Pancreas (tissue), 10 donors: Measurements from ENCODE around the gene RNF220. TPM values are rescaled to one million over a fixed set of nuclear protein-coding genes. Genes with fewer than 3 reads are reported as not detected.

Source experiments
- ATAC-seq, 4 donors: fragments of 200-7000 bp; cut with Tn5 transposase; one replicate each; pipeline versions ENCODE4 v1.8.0 to v1.9.1; 2020; ENCODE audit warnings: mild to moderate bottlenecking in 4 of 4, moderate library complexity in 4 of 4
- DNase-seq, 6 donors: peaks; one replicate each; pipeline ENCODE4 v3.0.0-alpha.2; 2020
- FAIRE-seq: peaks from 2 replicates; lab custom pipeline; 2012; peaks lifted over from hg19 to GRCh38; lab: Jason Lieb, UNC
- H3K27ac ChIP-seq, 4 donors: fragments of 200-600 bp; sonication (generic); 1 replicate in 3 of 4; 2 replicates in 1 of 4; pipeline versions ENCODE4 v1.5.0 to v1.8.0; 2020
- H3K27me3 ChIP-seq, 4 donors: fragments of 200-600 bp; one replicate each; pipeline ENCODE4 v1.8.0; 2021
- H3K36me3 ChIP-seq, 3 donors: fragments of 200-600 bp; sonication (generic) in 1 of 3; one replicate each; pipeline versions ENCODE4 v1.5.0 to v1.8.0; 2020 to 2021
- H3K4me1 ChIP-seq, 3 donors: fragments of 200-600 bp; one replicate each; pipeline ENCODE4 v1.8.0; 2021
- H3K4me3 ChIP-seq, 4 donors: fragments of 200-600 bp; sonication (generic) in 2 of 4; one replicate each; pipeline versions ENCODE4 v1.5.0 to v1.8.0; 2020 to 2021
- H3K9me3 ChIP-seq, 4 donors: fragments of 200-600 bp; one replicate each; pipeline ENCODE4 v1.8.0; 2021
- CTCF ChIP-seq, 4 donors: fragments of 200-600 bp; sonication (generic) in 3 of 4; IDR thresholded peaks; one replicate each; pipeline versions ENCODE4 v1.5.0 to v1.8.0; 2021; ENCODE audit warnings: antibody characterized with exemption in 4 of 4
- WGBS, 2 donors: extraction: QIAGEN DNeasy Blood & Tissue Kit; methylation state at CpG; one replicate each; pipeline ENCODE4 v1.1.7; 2013; 5-methylcytosine and 5-hydroxymethylcytosine counted together
- intact Hi-C, 3 donors: fragments of 100-400 bp; cut with DNase I; formaldehyde crosslinking; loops; one replicate each; pipeline versions ENCODE4 v1.11.1 to v1.14.2; 2022
- polyA plus RNA-seq, 2 donors: library from polyadenylated mRNA; stranded (reverse); fragments of 200-250 nt; gene quantifications; one replicate each; pipeline ENCODE4 v1.2.3, GENCODE V29; 2013
- total RNA-seq, 6 donors: library from RNA; stranded (reverse); fragmentation: NEBNext Ultra II Directional in 4 of 6; extraction: Animal tissue kit (Norgen Biotek cat#: 25700) in 4 of 6; gene quantifications; one replicate each; pipeline versions ENCODE4 v1.2.1 to v1.2.4, GENCODE V29; 2021 to 2023
- donor health status: healthy with polysubstance abuse.
- donor health status: DM: no; HTN: no; CAD: no; lungs with moderate emphysema.
- donor health status: DM: no; HTN: no; CAD: no.
- donor health status: control.
- donor health status: control.
- donor health status: Bipolar disorder and iron deficiency.
- donor health status: DM: yes; HTN: yes; CAD: no.
- donor health status: DM: no; HTN: no; CAD: no.
- donor health status: DM: no; HTN: no; CAD: no.
- donor health status: DM: yes; HTN: yes; CAD: no.

RNF220 gene
- total and polyA plus RNA-seq, 8 donors: 22.3 to 43.2 (median 33.0) TPM

DNA sequence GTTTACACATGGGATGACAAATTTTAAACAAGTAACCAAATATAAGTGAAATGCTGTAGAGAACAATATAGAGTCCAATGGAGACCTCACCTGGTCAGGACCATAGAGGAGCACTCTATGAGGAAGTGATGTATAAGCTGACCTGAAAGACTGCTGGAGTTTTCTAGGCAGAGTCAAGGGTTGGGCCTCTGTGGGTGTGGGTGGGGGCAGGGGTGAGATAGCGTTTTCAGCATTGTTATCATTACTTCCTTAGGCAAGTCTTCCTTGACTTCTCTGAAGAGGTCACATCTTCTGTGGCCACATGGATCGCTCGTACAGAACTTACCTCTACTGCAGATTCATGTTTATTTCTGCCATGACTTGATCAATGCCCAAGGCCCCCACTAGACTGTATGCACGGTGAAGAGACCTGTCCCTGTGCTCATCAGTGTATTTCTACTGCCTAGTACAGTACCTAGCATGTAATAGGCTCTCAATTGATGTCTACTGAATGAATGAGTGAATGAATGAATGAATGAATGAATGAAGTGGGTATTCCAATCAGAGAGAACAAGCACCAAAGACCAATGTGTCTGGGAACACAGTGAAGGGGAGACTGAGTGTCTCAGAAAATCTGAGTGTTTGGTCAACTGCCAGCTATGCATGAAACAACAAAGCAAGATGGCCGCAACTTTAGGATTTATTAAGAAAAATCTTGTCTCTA is 116.5 kb downstream of the RNF220 start:
- 79 to 84% methylated on average over 5 of the region's 5 CpGs for WGBS, 2 donors

DNA sequence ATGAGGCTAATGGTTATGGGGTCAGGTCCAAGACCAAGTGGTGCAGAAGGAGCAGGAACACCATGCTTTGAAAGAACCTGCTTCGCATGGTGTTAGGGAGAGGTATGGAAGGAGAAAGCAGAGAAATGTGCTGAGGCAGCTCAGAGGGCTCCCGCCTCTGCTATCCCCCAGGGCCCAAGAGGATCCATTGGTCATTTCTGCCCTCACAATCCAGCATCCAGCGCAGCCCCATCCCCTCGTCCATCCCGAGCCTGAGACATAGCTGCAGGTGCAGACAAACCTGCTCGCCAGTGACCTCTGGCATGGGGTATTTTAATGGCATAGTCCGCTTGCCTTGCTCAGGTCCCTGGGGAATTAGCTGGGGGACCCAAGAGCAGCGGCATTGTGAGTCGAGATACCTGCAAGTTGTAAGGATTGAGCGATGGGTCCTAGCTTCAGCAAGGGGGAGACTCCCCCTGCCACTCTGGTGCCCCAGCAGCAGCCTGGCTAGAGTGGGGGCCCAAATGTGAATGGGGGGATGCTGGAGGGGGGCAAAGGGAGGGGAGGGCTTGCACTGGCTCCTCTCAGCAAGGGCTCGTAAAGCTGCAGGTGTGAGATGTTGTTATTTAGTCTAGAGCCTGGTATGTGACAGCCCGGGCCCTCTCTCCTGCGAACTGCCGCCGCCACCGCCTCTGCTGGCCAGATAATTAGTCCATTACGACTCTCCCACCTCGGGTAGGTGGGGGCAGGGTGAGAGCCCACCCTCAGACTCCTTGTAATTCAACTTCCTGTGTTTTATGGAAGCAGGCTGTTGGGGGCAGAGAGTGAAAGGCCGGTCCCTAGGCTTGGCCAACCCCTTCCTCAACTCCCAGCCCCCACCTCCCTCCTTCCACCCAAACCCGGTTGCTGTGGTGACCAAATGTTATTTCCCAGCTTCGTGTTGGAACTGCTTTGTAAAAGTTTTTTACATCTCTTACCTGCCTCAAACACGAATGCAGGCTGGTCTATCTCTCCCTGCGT is 118.8 kb downstream of the RNF220 start:
- Histone ChIP-seq H3K4me3 (no peak overlapping the region), H3K27me3 (peaks cover 0 to 4% (median 0%) of the 10 kb centered on the region in 4 donors), H3K36me3 (no peaks in the 10 kb centered on the region), H3K27ac (no peak overlapping the region), H3K9me3 (no peaks in the 10 kb centered on the region), H3K4me1 (no peaks in the 10 kb centered on the region)
- FAIRE-seq (no peak), ATAC-seq (no peak), DNase-seq (no peak)
- no peak for TF ChIP-seq CTCF (IDR thresholded peaks at IDR 0.05)
- intact Hi-C loops: no loop called here
- 51 to 52% methylated on average over 22 to 23 of the region's 23 CpGs for WGBS, 2 donors

More for the DNA sequence above, 116.5 kb downstream of the RNF220 start:
- FAIRE-seq (no peak), DNase-seq (no peak), ATAC-seq (no peak)
- Histone ChIP-seq H3K27me3 (no peaks in the 10 kb centered on the region), H3K36me3 (no peaks in the 10 kb centered on the region), H3K27ac (no peak overlapping the region), H3K9me3 (no peaks in the 10 kb centered on the region), H3K4me3 (no peak overlapping the region), H3K4me1 (no peaks in the 10 kb centered on the region)
- no peak for TF ChIP-seq CTCF (IDR thresholded peaks at IDR 0.05)
- intact Hi-C loops: no loop called here

GRCh38 chr1:44524655-44525500 is 119.8 kb downstream of the RNF220 start:
- peaks cover 0 to 4% (median 0%) of the 10 kb centered on the region in 4 donors for H3K27me3 ChIP-seq
- H3K4me3 ChIP-seq: no peak overlapping the region
- intact Hi-C loops: no loop called here
- H3K36me3 ChIP-seq: no peaks in the 10 kb centered on the region
- 31 to 36% methylated on average over 20 of the region's 20 CpGs for WGBS, 2 donors
- DNase-seq (no peak), FAIRE-seq (no peak), ATAC-seq (no peak)
- no peak for TF ChIP-seq CTCF (IDR thresholded peaks at IDR 0.05)
- H3K27ac ChIP-seq: no peak overlapping the region
- no peaks in the 10 kb centered on the region for H3K4me1 ChIP-seq
- H3K9me3 ChIP-seq: no peaks in the 10 kb centered on the region

DNA sequence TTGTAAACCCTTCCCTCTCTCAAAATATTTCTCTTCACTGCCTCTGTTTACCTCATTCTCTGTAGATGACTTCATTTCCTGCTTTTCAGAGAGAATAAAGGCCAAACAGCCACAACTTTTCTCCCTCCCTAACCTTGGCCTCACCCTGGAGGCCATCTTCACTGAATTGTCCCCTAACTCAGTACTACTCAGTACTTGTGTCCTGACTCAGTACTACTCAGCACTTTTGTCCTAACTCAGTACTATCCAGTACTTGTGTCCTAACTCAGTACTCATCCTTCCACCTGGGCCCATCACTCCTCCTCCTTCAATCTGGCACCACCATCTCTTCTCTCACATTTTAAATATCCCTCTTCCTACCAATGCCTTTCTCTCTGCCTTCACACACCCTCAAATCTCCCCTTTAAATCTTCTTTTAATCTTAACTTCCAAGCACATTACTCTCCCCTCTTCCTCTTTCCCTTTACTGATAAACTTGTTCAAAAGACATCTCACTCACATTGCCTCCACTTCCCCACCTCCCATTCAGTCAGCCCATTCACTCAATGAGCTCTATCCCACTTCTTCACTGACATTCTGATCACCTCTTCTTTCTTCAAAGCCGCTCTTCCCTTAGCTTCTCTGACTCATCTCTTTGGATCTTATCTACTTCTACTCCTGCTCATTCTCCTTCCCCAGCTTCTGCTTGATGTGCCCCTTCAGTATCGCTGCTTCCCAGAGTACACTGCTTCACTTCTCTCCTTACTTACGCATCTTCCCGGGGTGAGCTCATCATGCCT is 121.4 kb downstream of the RNF220 start:
- intact Hi-C loops: no loop called here
- Histone ChIP-seq H3K36me3 (no peaks in the 10 kb centered on the region), H3K9me3 (no peaks in the 10 kb centered on the region), H3K4me1 (no peaks in the 10 kb centered on the region), H3K27ac (no peak overlapping the region), H3K4me3 (no peak overlapping the region), H3K27me3 (peaks cover 0 to 4% (median 0%) of the 10 kb centered on the region in 4 donors)
- TF ChIP-seq CTCF (IDR thresholded peaks at IDR 0.05): no peak
- FAIRE-seq (no peak), ATAC-seq (no peak), DNase-seq (no peak)
- 90 to 91% methylated on average over 4 of the region's 4 CpGs for WGBS, 2 donors
